ENCODE data around the gene TIGIT.
"Not testable (repeated sequence)": the region's sequence is repeated elsewhere in the genome, so short reads cannot be mapped to it uniquely, and the experiment has no call there.

The TIGIT gene

GRCh38 chr3:114293838-114294535, at the start of gene TIGIT:
Gene TIGIT, plus strand, starts transcription at chr3:114294028. Its CDS starts 34 bp downstream, at chr3:114294062.
- no peak for DNase-seq

GRCh38 chr3:114252954-114253353, 40.9 kb upstream of the TIGIT start:
- DNase-seq, result no peak

DNA sequence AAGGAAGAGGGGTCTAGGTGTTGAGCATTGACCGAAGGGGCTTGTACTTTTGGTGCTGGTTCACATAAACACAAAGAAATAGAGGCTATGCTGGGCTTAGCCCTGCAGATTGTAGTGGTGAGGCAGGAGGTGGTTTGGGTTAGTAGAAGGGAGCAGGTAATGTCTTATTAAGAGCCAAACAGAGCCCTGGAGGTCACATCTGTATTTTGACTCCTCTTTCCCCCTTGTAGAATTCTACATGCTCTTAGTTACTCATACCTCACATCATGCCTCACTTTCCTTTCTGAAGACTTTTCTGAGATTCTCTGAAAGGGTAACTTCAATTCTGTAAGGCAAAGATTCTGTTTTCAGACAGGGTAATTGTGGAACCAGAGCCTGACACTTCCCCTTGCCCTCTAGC, 40.3 kb upstream of the TIGIT start:
- no peak for DNase-seq

GRCh38 chr3:114259566-114259965, 34.3 kb upstream of the TIGIT start:
- DNase-seq, result no peak

GRCh38 chr3:114260152-114260551, 33.7 kb upstream of the TIGIT start:
- DNase-seq, result no peak

GRCh38 chr3:114270019-114270418, 23.8 kb upstream of the TIGIT start:
- DNase-seq, result no peak

DNA sequence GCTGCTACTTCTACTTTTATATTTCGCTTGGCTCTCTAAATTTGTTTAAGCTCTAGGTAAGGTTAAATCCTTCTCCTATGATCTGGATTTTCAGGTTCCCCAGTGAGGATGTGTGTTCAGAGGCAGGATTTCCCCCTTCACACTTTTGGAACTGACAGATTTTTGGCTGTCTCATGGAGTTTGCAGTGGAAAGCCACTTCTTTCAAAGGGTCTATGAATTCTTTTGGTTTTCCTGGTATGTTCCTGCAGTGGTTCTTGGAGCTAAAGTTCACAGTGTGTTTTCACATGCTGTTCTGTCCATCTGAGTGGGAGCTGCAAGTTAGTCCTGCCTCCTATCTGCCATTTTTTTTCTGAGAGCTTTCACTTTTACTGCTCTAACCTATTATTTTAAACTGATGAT, 21.6 kb upstream of the TIGIT start:
- no peak for DNase-seq

DNA sequence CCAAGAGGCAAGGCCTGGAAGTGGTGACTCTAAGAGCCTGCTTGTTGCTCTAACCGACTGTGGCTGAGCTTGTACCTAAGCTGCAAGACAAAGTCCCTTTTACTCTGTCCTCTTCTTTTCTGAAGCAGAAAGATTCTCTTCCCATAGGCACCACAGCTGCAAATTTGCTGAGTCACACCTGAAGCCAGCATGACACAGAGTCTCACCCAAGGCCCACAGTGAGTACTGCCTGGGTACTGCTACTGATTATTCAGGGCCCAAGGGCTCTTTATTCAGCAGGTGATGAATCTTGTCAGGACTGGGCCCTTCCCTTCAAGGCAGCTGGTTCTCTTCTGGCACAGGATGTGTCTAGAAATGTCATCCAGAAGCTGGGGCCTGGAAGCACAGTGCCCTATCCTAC, 18.9 kb upstream of the TIGIT start:
- DNase-seq, result no peak

GRCh38 chr3:114276856-114277255, 17.0 kb upstream of the TIGIT start:
- not testable (repeated sequence) for DNase-seq

GRCh38 chr3:114284644-114285043, 9.2 kb upstream of the TIGIT start:
- DNase-seq, result no peak

GRCh38 chr3:114285648-114286230, 8.1 kb upstream of the TIGIT start:
- no peak for DNase-seq

- no peak for DNase-seq
Observed at GRCh38 chr3:114286266-114286665, 7.6 kb upstream of the TIGIT start.

GRCh38 chr3:114290911-114291901, 2.6 kb upstream of the TIGIT start:
- DNase-seq, result no peak

DNA sequence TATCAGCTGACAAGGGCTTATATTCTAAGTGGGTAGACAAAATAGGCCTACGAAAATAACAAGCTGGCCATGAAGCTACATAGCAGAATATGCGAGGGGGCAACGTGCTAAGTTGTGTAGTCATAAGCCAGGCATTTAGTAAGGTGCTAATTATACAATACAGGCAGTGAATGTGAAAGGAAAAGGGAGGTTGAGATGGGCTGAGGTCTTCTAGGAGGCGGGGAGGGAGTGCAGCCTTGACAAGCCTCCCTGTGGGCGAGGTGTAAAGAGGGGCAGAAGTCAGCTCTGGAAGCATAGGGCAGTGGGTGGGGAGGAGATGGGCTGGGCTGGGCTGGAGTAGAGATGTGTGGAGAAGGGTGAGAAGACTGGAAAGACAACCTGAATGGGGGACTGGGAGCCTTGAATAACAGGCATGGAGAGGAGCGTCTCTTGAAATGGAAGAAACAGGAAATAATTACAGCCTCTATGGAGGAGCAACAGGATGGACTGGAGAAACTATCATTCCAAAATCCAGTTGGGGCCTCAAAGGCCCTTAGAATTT, 1.2 kb downstream of the TIGIT start:
- DNase-seq, result no peak

DNA sequence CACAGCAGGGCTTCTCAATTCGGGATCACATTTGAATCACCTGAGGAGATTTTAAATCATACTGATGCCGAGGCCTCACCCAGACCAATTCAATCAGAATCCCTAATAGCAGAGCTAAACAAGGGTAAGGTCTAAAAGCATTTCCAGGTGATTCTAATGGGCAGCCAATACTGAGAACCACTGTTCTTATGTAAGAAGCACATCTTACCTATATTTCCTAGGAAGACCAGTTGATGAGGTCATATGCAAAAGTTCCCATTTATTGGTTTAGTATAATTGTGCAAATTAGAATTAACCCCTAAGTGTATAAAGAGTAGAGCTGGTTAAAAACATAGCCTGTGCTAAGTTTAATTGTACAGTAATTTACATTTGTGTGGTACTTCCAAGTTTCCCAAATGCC, 2.1 kb downstream of the TIGIT start:
- DNase-seq, result no peak

DNA sequence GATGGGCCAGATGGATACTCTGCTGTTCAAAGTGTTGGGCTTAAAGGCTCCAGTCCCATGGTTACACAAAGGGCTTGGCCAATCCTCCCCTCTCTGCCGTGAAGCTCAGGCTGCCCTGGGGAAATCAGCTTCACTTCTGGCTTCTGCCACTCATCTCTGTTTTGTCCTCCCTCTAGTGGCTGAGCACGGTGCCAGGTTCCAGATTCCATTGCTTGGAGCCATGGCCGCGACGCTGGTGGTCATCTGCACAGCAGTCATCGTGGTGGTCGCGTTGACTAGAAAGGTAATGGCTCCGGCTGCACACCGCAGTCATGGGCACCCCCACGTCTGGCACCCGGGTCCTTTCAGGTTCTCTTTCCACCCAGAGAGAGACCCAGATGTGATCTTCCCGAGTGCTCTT, 5.6 kb downstream of the TIGIT start:
- DNase-seq, result peak; percentile 13

DNA sequence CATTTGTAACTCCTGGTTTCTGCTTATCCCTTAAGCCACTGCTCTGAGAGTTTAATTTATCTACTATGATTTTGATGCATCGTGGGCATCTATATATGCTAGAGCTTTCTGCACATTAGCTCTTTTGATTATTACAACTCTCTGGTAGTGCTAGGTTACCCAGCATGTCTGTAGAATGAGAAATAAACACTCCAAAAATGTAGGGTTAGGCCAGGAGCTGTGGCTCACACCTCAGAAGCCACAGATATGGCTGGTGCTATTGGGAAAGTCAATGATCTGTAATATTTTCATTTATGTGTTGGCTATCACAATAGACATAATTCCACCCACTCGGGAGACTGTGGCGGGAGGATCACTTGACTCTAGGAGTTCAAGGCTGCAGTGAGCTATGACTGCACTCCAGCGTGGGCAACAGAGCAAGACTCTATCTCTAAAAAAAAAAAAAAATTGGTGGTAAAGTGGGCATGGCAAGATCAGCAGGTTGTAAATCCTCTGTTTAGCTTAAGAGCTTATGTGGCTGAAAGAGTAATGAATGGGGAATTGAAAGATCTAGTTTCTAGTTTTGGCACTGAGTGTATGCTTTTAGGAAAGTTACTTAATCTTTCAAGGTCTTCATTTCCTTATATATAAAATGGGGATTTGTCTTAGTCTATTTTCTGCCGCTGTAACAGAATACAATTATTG, 6.3 kb downstream of the TIGIT start:
- no peak for DNase-seq

DNA sequence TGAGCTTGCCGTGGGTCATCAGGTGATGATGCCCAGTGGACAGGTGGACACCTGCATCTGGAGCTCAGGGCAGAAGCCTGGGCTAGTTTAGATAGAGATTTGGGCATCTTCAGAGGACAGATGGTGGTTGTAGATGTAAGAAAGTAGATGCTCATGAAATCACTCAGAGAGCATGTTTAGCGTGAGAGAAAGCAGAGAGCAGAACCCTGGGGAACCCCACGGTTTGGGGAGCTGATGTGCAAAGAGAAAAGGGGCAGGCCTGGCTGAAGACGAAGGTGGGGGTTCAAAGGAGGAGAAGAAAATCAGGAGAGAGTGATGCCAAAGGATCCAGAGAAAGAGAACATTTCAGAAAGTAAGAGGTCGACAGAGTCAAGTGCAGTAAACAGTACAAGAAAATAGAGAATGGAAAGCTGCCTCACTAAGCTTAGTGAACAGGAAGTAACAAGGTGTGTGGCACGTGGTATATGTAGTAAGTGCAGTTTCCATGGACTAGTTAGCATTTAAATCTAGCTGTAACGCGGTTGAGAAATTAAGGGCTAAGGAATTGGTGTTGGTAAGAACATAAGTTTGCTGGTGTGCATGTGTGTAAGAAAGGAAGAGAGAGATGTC, 13.5 kb downstream of the TIGIT start:
- DNase-seq, result no peak

DNA sequence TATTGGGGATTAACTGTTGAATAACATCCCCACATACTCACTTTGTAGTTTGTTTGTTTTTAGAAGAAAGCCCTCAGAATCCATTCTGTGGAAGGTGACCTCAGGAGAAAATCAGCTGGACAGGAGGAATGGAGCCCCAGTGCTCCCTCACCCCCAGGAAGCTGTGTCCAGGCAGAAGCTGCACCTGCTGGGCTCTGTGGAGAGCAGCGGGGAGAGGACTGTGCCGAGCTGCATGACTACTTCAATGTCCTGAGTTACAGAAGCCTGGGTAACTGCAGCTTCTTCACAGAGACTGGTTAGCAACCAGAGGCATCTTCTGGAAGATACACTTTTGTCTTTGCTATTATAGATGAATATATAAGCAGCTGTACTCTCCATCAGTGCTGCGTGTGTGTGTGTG, 14.0 kb downstream of the TIGIT start:
- DNase-seq, result no peak

DNA sequence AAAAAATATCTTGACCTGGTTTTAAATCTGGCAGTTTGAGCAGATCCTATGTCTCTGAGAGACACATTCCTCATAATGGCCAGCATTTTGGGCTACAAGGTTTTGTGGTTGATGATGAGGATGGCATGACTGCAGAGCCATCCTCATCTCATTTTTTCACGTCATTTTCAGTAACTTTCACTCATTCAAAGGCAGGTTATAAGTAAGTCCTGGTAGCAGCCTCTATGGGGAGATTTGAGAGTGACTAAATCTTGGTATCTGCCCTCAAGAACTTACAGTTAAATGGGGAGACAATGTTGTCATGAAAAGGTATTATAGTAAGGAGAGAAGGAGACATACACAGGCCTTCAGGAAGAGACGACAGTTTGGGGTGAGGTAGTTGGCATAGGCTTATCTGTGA, 14.5 kb downstream of the TIGIT start:
- no peak for DNase-seq

- DNase-seq, result no peak
Observed at GRCh38 chr3:114308830-114309229, 15.0 kb downstream of the TIGIT start.

DNA sequence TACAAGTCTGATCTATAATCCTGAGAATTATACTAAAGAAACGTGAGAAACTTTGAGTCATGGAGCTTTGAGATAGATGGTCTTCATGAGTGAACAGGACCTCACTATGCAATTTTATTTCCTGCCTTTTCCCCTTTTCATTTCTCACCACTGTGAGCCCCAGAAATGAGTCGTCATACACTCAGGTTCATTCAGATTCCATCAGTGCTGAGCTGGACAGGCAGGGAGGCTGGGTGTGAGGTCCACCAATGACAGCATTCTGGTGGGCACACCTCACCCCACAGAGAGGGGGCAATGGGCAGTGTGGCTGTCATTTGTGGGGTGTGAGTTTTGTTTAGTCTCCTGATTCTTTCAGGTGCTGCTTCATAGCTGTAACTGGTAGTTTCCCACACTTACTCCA, 16.9 kb downstream of the TIGIT start:
- no peak for DNase-seq

Data from NCI-H510A treated with DMSO at 0.1 percent for 48 hours (cell line).